ENCODE measurements around the gene STAT1.

DNA sequence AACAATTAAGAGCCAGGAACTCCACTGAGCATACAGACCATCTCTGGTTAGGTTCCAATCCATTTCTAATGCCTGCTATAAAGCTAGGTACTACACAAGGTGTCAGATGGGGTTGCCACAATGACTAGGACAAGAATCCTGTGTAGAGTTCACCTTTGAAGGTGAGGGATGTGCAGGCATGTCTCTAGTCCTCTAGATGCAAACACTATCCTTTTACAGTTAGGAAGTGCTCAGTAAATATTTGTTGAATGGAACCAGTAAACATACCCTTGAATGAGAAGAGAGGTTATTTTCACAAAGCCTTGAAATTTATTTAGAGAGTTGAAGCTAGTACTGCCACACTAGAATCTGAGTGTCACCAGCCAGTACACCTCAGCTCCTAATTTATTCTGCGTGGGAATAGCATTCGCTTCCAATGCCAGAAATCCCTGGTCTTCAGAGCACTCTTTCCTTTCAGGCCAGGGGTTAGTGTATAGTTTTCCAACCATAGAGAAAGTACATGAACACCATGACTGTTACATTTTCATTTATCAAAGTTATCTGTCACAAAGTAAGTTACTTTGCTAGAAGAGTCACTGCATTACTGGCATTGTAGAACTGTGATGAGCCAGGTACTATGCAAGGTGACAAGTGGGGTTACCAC is 48.3 kb downstream of the STAT1 start:
- TF ChIP-seq, protein P1, sequence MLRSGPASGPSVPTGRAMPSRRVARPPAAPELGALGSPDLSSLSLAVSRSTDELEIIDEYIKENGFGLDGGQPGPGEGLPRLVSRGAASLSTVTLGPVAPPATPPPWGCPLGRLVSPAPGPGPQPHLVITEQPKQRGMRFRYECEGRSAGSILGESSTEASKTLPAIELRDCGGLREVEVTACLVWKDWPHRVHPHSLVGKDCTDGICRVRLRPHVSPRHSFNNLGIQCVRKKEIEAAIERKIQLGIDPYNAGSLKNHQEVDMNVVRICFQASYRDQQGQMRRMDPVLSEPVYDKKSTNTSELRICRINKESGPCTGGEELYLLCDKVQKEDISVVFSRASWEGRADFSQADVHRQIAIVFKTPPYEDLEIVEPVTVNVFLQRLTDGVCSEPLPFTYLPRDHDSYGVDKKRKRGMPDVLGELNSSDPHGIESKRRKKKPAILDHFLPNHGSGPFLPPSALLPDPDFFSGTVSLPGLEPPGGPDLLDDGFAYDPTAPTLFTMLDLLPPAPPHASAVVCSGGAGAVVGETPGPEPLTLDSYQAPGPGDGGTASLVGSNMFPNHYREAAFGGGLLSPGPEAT (IDR thresholded peaks at IDR 0.05; ENCODE audit: low read depth), result no peak
- TF ChIP-seq ZZZ3 (IDR thresholded peaks at IDR 0.05; ENCODE audit: control insufficient read depth, insufficient read length, low read depth) (no peak), EP300 (IDR thresholded peaks at IDR 0.05; ENCODE audit: borderline replicate concordance in 1 of 2, control insufficient read depth in 1 of 2, low read depth in 2 of 2, low read length in 2 of 2) (no peak), ZNF622 (IDR thresholded peaks at IDR 0.05) (no peak)
- TF ChIP-seq, protein P2, sequence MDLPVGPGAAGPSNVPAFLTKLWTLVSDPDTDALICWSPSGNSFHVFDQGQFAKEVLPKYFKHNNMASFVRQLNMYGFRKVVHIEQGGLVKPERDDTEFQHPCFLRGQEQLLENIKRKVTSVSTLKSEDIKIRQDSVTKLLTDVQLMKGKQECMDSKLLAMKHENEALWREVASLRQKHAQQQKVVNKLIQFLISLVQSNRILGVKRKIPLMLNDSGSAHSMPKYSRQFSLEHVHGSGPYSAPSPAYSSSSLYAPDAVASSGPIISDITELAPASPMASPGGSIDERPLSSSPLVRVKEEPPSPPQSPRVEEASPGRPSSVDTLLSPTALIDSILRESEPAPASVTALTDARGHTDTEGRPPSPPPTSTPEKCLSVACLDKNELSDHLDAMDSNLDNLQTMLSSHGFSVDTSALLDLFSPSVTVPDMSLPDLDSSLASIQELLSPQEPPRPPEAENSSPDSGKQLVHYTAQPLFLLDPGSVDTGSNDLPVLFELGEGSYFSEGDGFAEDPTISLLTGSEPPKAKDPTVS (IDR thresholded peaks at IDR 0.05; ENCODE audit: low read depth, low read length), result no peak

Measured in GM12878 (cell line).